Uterus (tissue), 2 donors: ENCODE measurements around the gene SAMD1.

Experiments used
- POLR2A ChIP-seq, 2 donors: fragments of 450-650 bp; IDR thresholded peaks; one replicate each; pipeline ENCODE4 v1.6.1; 2016; ENCODE audit warnings: antibody characterized with exemption in 2 of 2, mild to moderate bottlenecking in 1 of 2, moderate library complexity in 1 of 2
- TF ChIP-seq, protein P1 (sequence below), 4 experiments: fragments of 200-600 bp in 2 of 4; fragments of 450-650 bp in 2 of 4; sonication (generic) in 2 of 4; IDR thresholded peaks; one replicate each; pipeline ENCODE4 v1.5.1; 2016 to 2019; ENCODE audit warnings: antibody characterized with exemption in 4 of 4, mild to moderate bottlenecking in 2 of 4, moderate library complexity in 1 of 4

DNA sequence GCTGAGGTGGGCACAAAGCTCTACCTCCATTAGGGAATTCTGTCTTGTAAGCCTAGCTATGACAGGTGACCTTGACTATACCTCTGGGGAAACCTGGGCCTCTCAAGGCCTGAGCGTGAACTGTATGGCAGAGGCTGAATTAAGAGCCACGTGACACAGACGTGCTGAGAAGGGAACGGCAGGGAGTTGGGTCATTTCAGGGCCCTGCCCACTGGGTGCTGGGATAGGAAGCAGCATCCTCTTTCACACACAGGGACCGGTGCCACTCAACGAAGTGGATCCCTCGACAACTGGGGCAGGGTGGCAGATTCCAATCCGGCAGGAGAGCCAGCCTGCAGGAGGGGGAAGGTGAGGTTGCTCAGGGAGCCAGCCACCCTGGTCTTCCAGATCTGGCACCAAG, 36.6 kb upstream of the SAMD1 start:
- TF ChIP-seq, protein P1, sequence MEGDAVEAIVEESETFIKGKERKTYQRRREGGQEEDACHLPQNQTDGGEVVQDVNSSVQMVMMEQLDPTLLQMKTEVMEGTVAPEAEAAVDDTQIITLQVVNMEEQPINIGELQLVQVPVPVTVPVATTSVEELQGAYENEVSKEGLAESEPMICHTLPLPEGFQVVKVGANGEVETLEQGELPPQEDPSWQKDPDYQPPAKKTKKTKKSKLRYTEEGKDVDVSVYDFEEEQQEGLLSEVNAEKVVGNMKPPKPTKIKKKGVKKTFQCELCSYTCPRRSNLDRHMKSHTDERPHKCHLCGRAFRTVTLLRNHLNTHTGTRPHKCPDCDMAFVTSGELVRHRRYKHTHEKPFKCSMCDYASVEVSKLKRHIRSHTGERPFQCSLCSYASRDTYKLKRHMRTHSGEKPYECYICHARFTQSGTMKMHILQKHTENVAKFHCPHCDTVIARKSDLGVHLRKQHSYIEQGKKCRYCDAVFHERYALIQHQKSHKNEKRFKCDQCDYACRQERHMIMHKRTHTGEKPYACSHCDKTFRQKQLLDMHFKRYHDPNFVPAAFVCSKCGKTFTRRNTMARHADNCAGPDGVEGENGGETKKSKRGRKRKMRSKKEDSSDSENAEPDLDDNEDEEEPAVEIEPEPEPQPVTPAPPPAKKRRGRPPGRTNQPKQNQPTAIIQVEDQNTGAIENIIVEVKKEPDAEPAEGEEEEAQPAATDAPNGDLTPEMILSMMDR (IDR thresholded peaks at IDR 0.05) = no peak
- TF ChIP-seq POLR2A (IDR thresholded peaks at IDR 0.05) = no peak
